Stimulated activated naive B cell treated with anti-CD40 and anti-IgM and Interleukin-4, amounts not matched to agents 10 μg/mL and 1 μg/mL and 100 μg/mL, for 72 hours (primary cell): ENCODE measurements around the gene B9D2.
"Not testable (repeated sequence)": the region's sequence is repeated elsewhere in the genome, so short reads cannot be mapped to it uniquely, and the experiment has no call there.

Source experiments
- ATAC-seq, 2 donors: fragments of 150-1000 bp; cut with Tn5 transposase; replicated peaks; 2 replicates each; pipeline ENCODE4 v1.10.0; 2021; ENCODE audit warnings: moderate library complexity in 1 of 2
- DNase-seq: peaks from one replicate; pipeline ENCODE4 v3.0.0; 2021
- H3K27ac Mint-ChIP-seq: one replicate; pipeline ENCODE4 v1.8.0; 2022; ENCODE audit warnings: mild to moderate bottlenecking, mixed read lengths
- H3K27me3 Mint-ChIP-seq, 2 donors: one replicate each; pipeline ENCODE4 v1.8.0; 2022; ENCODE audit warnings: mixed read lengths in 2 of 2
- H3K36me3 Mint-ChIP-seq, 2 donors: one replicate each; pipeline ENCODE4 v1.8.0; 2022; ENCODE audit warnings: mixed read lengths in 2 of 2, mild to moderate bottlenecking in 1 of 2
- H3K4me1 Mint-ChIP-seq, 2 donors: one replicate each; pipeline ENCODE4 v1.8.0; 2022; ENCODE audit warnings: mixed read lengths in 2 of 2, mild to moderate bottlenecking in 1 of 2
- H3K4me3 Mint-ChIP-seq, 2 donors: one replicate each; pipeline ENCODE4 v1.8.0; 2022; ENCODE audit warnings: mild to moderate bottlenecking in 2 of 2, mixed read lengths in 2 of 2, moderate library complexity in 1 of 2
- H3K9me3 Mint-ChIP-seq, 2 donors: one replicate each; pipeline ENCODE4 v1.8.0; 2022; ENCODE audit warnings: mixed read lengths in 2 of 2, mild to moderate bottlenecking in 1 of 2

Gene B9D2

DNA sequence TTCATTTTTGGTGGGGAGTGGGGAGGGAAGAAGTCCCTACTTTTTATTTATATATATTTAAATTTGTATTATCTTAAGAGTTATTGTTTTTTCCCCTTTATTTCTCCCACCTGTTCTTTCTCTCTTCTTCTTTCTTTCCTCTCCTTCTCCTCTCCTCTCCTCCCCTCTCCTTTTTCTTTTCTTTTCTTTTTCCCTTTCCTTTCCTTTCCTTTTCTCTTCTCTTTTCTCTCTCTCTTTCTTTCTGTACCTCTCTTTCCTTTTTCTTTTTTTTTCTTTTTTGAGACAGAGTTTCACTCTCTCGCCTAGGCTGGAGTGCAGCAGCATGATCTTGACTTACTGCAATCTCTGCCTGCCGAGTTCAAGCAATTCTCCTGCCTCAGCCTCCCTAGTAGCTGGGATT lies 35.6 kb upstream of the B9D2 start:
- DNase-seq (no peak), ATAC-seq (no peak)
- Mint-ChIP-seq H3K4me3 (peak overlapping the region in 1 of 2 donors; percentile 15), H3K9me3 (no peaks in the 10 kb centered on the region), H3K27ac (no peak overlapping the region), H3K36me3 (peaks cover 12 to 22% of the 10 kb centered on the region in 2 donors), H3K27me3 (no peaks in the 10 kb centered on the region), H3K4me1 (peaks cover 28 to 65% of the 10 kb centered on the region in 2 donors)

DNA sequence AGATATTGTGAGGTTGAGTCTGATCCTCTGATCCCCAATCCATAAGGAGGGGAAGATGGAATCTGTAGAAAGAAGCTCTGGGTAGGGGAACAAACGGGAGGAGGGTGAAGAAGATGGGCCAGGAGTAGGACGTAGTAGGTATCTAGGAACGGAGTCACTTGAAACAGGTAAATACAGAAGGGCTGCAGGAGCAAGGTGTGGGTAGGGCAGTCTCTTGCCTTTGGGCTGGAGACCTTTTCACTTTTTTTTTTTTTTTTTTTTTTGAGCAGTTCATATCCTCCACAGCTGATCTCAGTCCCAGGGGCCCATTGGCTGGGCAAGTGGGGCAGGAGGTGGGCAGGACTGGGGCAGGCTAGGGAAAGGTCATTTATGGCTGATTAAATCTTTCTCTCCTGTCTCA lies 35.1 kb upstream of the B9D2 start:
- Mint-ChIP-seq H3K36me3 (peaks cover 12 to 22% of the 10 kb centered on the region in 2 donors), H3K9me3 (no peaks in the 10 kb centered on the region), H3K27ac (peak overlapping the region; percentile 100), H3K4me1 (peaks cover 28 to 65% of the 10 kb centered on the region in 2 donors), H3K4me3 (peak overlapping the region; percentile 100), H3K27me3 (no peaks in the 10 kb centered on the region)
- no peak for ATAC-seq
- no peak for DNase-seq

DNA sequence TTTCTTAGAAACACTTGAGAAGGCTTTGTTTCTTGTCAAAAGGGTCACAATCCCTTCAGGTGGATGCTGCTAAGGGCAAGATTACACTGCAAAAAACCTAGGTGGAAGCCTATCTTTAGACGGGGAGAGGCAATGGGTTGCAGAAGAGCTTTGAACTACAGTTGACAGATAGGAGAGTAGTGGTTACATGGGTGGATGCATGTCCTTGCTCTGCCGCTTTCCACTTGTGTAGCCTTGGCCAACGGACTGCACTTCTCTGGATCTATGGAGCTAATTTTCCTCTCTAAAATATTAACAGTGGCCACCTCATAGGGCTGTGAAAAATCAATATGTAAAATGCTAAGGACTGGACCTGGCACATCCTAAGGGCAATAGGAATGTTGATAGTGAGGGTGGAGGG lies 34.6 kb upstream of the B9D2 start:
- H3K27ac Mint-ChIP-seq, result peak overlapping the region; percentile 100
- peaks cover 12 to 22% of the 10 kb centered on the region in 2 donors for H3K36me3 Mint-ChIP-seq
- H3K4me1 Mint-ChIP-seq, result peaks cover 27 to 65% of the 10 kb centered on the region in 2 donors
- DNase-seq, result no peak
- no peak for ATAC-seq
- H3K27me3 Mint-ChIP-seq, result no peaks in the 10 kb centered on the region
- no peaks in the 10 kb centered on the region for H3K9me3 Mint-ChIP-seq
- H3K4me3 Mint-ChIP-seq, result peak overlapping the region; percentile 100

DNA sequence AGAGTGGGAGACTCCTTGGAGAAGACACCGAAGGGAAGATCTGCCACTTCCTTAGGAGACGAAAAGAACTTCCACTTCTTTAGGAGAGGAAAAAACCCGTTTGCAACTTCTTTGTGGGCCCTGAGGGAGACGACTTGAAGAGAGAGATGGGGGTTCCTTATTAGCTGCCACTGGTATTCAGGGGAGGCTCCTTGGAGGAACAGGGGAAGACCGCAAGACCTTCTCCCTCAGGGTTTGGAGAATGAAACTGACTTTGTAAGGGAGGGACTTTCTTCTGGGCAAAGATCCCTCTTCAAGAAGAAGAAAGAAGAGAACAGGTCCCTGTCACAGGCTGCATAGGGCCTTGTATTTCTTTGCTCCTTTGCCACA lies 34.1 kb upstream of the B9D2 start:
- H3K4me1 Mint-ChIP-seq, result peaks cover 26 to 62% of the 10 kb centered on the region in 2 donors
- peaks cover 12 to 22% of the 10 kb centered on the region in 2 donors for H3K36me3 Mint-ChIP-seq
- H3K4me3 Mint-ChIP-seq, result peak overlapping the region; percentile 100
- DNase-seq (no peak), ATAC-seq (no peak)
- no peaks in the 10 kb centered on the region for H3K27me3 Mint-ChIP-seq
- H3K27ac Mint-ChIP-seq, result peak overlapping the region; percentile 100
- no peaks in the 10 kb centered on the region for H3K9me3 Mint-ChIP-seq

DNA sequence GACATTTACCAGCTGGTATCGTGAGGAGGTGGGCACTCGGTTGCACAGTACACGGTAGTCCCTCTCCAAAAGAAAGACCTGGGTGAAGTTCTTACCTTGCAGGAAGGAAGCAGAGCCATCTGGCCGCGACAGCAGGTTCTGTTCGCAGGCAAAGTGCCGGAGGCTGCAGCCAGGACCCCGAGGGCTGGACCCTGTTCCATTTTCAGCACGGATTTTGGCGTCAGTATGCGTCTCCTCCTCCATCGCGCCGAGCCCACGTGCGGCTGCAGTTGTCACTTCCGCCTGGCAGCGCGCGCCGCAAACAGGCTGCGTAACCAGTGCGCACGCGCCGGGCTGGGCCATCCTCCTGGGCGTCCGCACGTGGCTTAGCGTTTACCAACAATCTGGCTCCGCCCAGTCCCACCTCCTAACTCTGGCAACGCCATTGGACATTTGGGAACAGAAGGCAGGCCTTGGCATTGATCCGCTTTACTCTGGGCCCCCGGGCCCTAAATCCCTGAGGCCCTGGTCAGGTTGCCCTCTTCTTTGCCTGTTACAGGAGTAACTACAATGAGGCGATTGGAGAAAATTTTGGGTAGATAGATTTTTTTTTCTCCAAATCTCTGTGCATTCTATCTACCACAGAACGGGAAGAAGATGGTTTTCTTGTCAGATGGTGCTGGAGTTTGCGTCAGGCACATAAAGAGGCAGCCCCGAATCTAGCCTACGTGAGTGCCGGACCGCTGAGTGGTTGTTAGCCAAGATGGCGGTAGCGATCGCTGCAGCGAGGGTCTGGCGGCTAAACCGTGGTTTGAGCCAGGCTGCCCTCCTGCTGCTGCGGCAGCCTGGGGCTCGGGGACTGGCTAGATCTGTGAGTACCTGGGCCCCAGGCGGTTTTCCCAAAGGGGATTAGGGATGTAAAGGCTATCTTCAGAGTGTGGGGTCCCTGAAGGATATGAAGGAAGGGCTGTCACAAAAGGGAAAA lies 33.4 kb upstream of the B9D2 start, which contains the start of the genes BCKDHA and EXOSC5:
TSS of gene BCKDHA (plus strand) at position 733 of the 964 bp plus-strand sequence. CDS start at position 743, 10 bp downstream.
TSS of gene EXOSC5 (minus strand) at position 274 of the 964 bp plus-strand sequence. CDS start at position 243, 31 bp downstream.
- Mint-ChIP-seq H3K4me3 (peak within 1 kb of the TSS; percentile 100), H3K36me3 (peaks cover 11 to 23% of the 10 kb centered on the region in 2 donors), H3K27ac (peak within 1 kb of the TSS; percentile 100), H3K27me3 (no peaks in the 10 kb centered on the region), H3K9me3 (no peaks in the 10 kb centered on the region), H3K4me1 (peaks cover 26 to 59% of the 10 kb centered on the region in 2 donors)
- ATAC-seq, result peak; percentile 96 to 99
- DNase-seq, result peak; percentile 99

DNA sequence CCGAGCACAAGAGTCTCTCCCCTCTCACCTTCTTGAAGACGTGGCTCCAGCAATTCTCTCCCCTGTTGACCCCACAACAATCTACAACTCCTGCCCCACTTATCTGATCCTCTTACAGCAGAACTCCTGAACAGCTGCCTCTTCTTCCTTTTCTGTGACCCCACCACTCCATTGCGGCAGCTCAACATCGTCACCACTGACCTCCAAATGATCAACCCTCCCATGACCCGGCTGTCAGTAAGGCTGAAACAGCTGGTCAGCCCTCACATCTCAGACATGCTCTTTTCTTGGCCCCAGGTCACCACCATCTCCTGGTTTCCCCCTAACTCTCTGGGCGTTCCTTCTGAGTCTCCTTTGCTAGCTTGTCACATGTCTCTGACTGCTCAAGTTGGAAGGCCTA lies 31.4 kb upstream of the B9D2 start:
- Mint-ChIP-seq H3K4me3 (peak overlapping the region; percentile 34 to 58), H3K27ac (peak overlapping the region; percentile 32), H3K27me3 (no peaks in the 10 kb centered on the region), H3K9me3 (no peaks in the 10 kb centered on the region), H3K36me3 (peaks cover 11 to 27% of the 10 kb centered on the region in 2 donors), H3K4me1 (peaks cover 23 to 48% of the 10 kb centered on the region in 2 donors)
- no peak for DNase-seq
- ATAC-seq, result no peak

DNA sequence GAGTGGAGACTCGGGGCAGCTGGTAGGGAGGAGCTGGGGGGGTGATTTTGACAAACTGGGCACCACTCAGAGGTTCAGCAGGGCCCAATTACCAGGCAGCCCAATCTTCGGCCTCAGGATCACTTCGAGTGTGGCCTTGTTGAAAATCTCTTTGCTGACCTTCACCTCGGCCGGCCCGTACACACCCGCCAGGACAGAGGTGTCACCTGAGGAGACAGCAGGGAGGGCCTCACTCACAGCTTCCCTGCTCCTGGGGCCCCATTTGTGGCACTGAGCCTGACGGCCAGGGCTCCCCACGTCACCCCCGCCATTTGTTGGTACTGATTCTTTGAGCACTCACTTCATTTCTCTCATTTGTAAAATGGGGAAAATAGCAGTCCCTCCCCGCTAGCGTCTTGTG lies 28.8 kb upstream of the B9D2 start:
- Mint-ChIP-seq H3K27me3 (no peaks in the 10 kb centered on the region), H3K36me3 (peaks cover 21 to 40% of the 10 kb centered on the region in 2 donors), H3K9me3 (no peaks in the 10 kb centered on the region), H3K27ac (peak overlapping the region; percentile 68), H3K4me1 (peaks cover 9 to 26% of the 10 kb centered on the region in 2 donors), H3K4me3 (no peak overlapping the region)
- DNase-seq (no peak), ATAC-seq (no peak)

DNA sequence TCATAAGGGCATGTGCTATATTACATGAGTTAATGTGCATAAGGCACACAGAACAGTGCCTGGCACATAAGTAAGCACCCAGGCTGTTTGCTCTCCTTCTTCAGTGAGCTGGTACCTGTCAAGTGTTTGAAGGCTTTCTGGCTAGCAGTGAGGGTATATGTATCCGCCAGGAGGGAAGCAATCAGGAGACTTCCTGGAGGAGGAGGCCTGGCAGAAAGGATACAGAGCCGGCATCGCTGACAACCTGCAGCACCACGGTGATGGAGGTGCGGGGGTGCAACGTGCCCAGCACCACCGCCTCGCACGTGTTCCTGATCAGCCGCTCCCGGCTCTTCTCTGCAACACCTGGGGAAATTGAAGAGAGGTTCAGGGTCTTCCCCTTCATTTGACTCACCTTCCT lies 27.7 kb upstream of the B9D2 start:
- ATAC-seq, result no peak
- no peaks in the 10 kb centered on the region for H3K27me3 Mint-ChIP-seq
- peaks cover 22 to 41% of the 10 kb centered on the region in 2 donors for H3K36me3 Mint-ChIP-seq
- DNase-seq, result no peak
- H3K9me3 Mint-ChIP-seq, result no peaks in the 10 kb centered on the region
- peak overlapping the region; percentile 56 for H3K27ac Mint-ChIP-seq
- H3K4me1 Mint-ChIP-seq, result peaks cover 9 to 16% of the 10 kb centered on the region in 2 donors
- H3K4me3 Mint-ChIP-seq, result no peak overlapping the region

DNA sequence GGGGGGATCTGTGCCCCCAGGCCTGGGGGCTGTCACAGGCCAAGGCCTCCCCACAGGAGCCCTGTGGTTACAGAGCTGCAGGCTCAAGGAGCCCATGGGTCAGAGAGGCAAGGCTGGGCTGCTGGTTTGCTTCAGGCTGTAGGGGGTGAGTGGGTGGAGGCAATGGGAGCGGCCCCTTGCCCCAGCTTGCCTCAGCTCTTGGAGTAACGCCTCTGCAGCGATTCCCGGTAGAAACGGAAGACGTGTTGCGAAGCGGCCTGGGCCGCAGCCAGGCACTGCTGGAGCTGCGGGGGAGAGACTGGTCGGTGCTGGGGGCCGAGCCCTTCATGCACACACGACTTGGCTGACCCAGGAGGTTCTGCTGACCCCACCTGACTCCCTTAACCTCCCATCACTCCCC lies 22.5 kb upstream of the B9D2 start:
- no peak overlapping the region for H3K4me3 Mint-ChIP-seq
- H3K9me3 Mint-ChIP-seq, result no peaks in the 10 kb centered on the region
- H3K27ac Mint-ChIP-seq, result no peak overlapping the region
- DNase-seq (no peak), ATAC-seq (no peak)
- no peaks in the 10 kb centered on the region for H3K27me3 Mint-ChIP-seq
- peaks cover 0 to 3% of the 10 kb centered on the region in 2 donors for H3K4me1 Mint-ChIP-seq
- peaks cover 33 to 42% of the 10 kb centered on the region in 2 donors for H3K36me3 Mint-ChIP-seq

DNA sequence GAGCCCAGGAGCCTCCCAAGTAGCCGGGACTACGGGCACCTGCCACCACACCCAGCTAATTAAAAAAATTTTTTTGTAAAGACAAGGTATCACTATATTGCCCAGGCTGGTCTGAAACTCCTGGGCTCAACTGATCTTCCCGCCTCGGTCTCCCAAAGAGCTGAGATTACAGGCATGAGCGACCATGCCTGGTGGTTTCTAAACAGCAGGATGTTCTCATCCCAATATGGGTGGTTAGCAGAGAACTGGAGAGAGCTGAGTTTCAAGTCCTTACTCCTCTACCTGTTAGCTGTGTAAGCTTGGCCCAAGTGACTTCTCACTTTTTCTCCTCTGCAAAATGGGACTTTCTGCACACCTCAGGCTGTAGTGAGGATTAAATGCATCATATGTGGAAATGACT lies 20.4 kb upstream of the B9D2 start:
- peaks cover 26 to 31% of the 10 kb centered on the region in 2 donors for H3K36me3 Mint-ChIP-seq
- H3K9me3 Mint-ChIP-seq, result no peaks in the 10 kb centered on the region
- H3K27me3 Mint-ChIP-seq, result no peaks in the 10 kb centered on the region
- H3K4me1 Mint-ChIP-seq, result peaks cover 0 to 3% of the 10 kb centered on the region in 2 donors
- DNase-seq (no peak), ATAC-seq (peak in 1 of 2 donors; percentile 29)
- no peak overlapping the region for H3K27ac Mint-ChIP-seq
- H3K4me3 Mint-ChIP-seq, result no peak overlapping the region

DNA sequence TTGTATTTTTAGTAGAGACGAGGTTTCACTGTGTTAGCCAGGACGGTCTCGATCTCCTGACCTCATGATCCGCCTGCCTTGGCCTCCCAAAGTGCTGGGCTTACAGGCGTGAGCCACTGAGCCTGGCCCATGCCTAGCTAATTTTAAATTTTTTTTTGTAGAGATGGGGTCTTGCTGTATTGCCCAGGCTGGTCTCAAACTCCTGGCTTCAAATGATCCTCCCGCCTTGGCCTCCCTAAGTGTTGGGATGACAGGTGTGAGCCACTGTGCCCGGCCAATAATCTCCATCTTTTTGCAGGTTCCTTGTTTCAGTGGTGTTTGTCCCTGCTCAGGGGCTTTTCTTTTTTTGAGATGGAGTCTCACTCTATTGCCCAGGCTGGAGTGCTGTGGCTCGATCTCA lies 17.6 kb upstream of the B9D2 start:
- DNase-seq, ATAC-seq, H3K9me3 Mint-ChIP-seq, H3K4me3 Mint-ChIP-seq, H3K27me3 Mint-ChIP-seq, H3K27ac Mint-ChIP-seq: not testable (repeated sequence)
- Mint-ChIP-seq H3K4me1 (peaks cover 19 to 22% of the 10 kb centered on the region in 2 donors), H3K36me3 (peaks cover 21 to 24% of the 10 kb centered on the region in 2 donors)

DNA sequence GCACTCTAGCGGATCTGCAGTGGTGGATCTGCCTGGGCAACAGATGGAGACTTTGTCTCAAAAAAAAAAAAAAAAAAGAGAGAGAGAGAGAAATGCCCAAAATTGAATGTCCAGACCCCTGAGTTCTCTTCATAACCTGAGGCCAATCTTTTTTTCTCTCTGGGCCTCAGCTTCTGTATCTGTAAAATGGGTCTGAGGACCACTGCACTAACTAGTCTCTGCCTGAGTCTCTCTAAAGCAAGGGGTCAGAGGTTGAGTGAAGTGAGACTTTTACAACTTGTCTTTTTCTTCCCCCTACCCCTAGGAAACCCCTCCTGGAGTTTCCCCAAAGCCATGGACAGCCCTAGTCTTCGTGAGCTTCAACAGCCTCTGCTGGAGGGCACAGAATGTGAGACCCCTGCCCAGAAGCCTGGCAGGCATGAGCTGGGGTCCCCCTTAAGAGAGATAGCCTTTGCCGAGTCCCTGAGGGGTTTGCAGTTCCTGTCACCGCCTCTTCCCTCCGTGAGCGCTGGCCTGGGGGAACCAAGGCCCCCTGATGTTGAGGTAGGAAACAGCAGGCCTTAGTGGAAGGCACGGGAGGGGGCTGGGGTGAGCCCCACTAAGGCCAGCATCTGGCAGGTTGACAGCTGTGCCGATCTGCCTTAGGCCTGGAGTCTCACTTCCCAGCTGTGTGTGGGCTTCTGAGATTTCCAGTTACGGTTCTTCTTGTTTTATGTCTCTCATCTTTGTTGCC lies 14.2 kb upstream of the B9D2 start:
- Mint-ChIP-seq H3K27ac (peak overlapping the region; percentile 84), H3K4me1 (peaks cover 18 to 31% of the 10 kb centered on the region in 2 donors), H3K27me3 (no peaks in the 10 kb centered on the region), H3K4me3 (no peak overlapping the region), H3K36me3 (peaks cover 10% of the 10 kb centered on the region in 2 donors), H3K9me3 (no peaks in the 10 kb centered on the region)
- ATAC-seq (peak; percentile 82 to 83), DNase-seq (peak; percentile 31)

DNA sequence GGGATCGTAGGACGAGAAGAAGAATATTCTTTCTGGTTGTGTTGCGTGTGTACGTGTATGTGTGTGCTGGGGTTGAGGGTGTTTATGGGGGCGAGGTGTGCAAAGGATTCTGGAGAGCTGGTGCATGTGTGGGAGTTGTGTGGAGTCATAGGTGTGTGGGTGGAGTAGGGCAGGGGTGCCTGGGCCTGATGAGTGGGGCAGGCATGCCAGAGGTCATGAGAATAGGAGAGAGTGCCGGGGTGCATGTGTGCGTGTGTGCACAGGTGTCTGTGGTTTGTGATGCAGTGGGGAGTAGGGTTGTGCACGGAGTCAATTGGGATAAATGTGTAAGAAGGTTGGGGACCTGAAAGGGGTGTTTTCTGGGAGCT lies 13.0 kb upstream of the B9D2 start:
- ATAC-seq, result peak; percentile 32 to 39
- Mint-ChIP-seq H3K4me1 (peaks cover 18 to 31% of the 10 kb centered on the region in 2 donors), H3K36me3 (peaks cover 4 to 7% of the 10 kb centered on the region in 2 donors), H3K27ac (peak overlapping the region; percentile 3), H3K4me3 (peak overlapping the region; percentile 71 to 77), H3K9me3 (no peaks in the 10 kb centered on the region), H3K27me3 (no peaks in the 10 kb centered on the region)
- DNase-seq, result no peak

DNA sequence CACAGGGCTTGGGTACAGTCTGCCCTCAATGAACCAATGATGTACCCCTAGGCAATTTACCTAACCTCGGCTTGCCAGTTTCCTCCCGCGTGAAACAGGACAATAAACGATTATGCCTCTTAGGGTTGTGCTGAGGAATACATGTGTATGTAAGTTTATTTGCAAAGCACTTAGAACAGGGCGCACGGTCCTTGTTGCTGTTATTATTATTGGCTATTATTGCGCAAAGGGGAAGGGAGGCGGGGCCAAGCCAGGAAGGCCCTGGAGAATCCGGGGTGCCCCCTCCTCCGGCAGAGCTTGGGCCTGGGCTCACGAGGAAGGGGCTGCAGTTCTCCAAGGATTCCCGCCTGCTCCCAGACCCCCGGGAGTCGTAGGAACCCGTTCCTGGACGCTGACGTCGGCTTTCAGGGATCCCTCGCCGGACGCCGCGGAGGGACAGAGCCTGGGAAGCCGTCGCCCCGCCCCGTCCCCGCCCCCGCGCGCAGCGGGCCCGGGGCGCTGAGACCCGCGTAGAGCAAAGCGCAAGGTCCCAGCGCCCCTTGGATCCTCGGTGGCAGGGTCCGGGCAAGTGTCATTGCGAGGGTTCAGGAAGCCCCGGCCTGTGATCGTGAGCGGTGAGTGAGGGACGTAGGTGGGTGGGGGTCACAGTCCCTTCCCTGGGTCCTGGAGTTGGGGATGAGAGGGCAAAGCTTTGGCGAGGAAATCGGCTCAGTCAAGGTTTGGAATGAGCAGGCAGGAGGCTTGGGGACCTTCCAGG lies 12.5 kb upstream of the B9D2 start, which contains the start of gene TMEM91:
TSS of gene TMEM91 (plus strand) at position 293 of the 757 bp plus-strand sequence. CDS start 1,777 bp downstream, outside the sequence.
- peaks cover 4% of the 10 kb centered on the region in 2 donors for H3K36me3 Mint-ChIP-seq
- DNase-seq, result no peak
- H3K27ac Mint-ChIP-seq, result peak within 1 kb of the TSS; percentile 3

More for the DNA sequence above, 12.5 kb upstream of the B9D2 start, which contains the start of gene TMEM91:
- Mint-ChIP-seq H3K4me3 (peak within 1 kb of the TSS; percentile 71 to 77), H3K9me3 (no peaks in the 10 kb centered on the region), H3K27me3 (no peaks in the 10 kb centered on the region), H3K4me1 (peaks cover 18 to 33% of the 10 kb centered on the region in 2 donors)
- peak; percentile 20 to 44 for ATAC-seq
